WI38 (cell line): ENCODE results near the gene KCNAB2.
"Not testable (repeated sequence)": the region's sequence is repeated elsewhere in the genome, so short reads cannot be mapped to it uniquely, and the experiment has no call there.

Experiments used
- H3K4me3 ChIP-seq: 2 replicates; pipeline ENCODE4 v1.5.1; 2011; ENCODE audit warnings: low read depth, mild to moderate bottlenecking, control low read depth, low read length
- CTCF ChIP-seq: IDR thresholded peaks from 2 replicates; pipeline ENCODE4 v1.5.1; 2012; ENCODE audit warnings: low read depth, mild to moderate bottlenecking, control low read depth, low read length

The KCNAB2 gene

GRCh38 chr1:6072774-6073479 lies 27.2 kb downstream of the KCNAB2 start:
- TF ChIP-seq CTCF, result no peak
- no peak overlapping the region for H3K4me3 ChIP-seq

GRCh38 chr1:6073480-6074053 lies 27.9 kb downstream of the KCNAB2 start:
- H3K4me3 ChIP-seq, result no peak overlapping the region
- TF ChIP-seq CTCF, result no peak

GRCh38 chr1:6074192-6074901 lies 28.7 kb downstream of the KCNAB2 start:
- no peak for TF ChIP-seq CTCF
- H3K4me3 ChIP-seq, result no peak overlapping the region

GRCh38 chr1:6075748-6076147 lies 30.1 kb downstream of the KCNAB2 start:
- H3K4me3 ChIP-seq, result no peak overlapping the region
- TF ChIP-seq CTCF, result no peak

- not testable (repeated sequence) for H3K4me3 ChIP-seq
Observed at GRCh38 chr1:6077061-6077460, 31.4 kb downstream of the KCNAB2 start.

- no peak overlapping the region for H3K4me3 ChIP-seq
- TF ChIP-seq CTCF, result no peak
Observed at GRCh38 chr1:6077506-6077905, 31.8 kb downstream of the KCNAB2 start.

- H3K4me3 ChIP-seq, result no peak overlapping the region
- TF ChIP-seq CTCF, result no peak
Observed at GRCh38 chr1:6077919-6078318, 32.2 kb downstream of the KCNAB2 start.
